ENCODE measurements around the gene SUCLG2.

The SUCLG2 gene

GRCh38 chr3:67357610-67358458, 296.6 kb downstream of the SUCLG2 start:
- Histone ChIP-seq H3K4me1 (ENCODE audit: control insufficient read depth, insufficient read depth, low read length) (no peaks in the 10 kb centered on the region), H3K9me3 (ENCODE audit: control insufficient read depth, low read length) (no peaks in the 10 kb centered on the region), H3K36me3 (ENCODE audit: control insufficient read depth, insufficient read depth, low read length) (no peaks in the 10 kb centered on the region), H3K9ac (ENCODE audit: low read length) (no peak overlapping the region), H3K4me3 (ENCODE audit: low read length) (no peak overlapping the region), H3K27me3 (ENCODE audit: control insufficient read depth, insufficient read depth, low read length) (no peaks in the 10 kb centered on the region)

GRCh38 chr3:67349551-67350174, 304.7 kb downstream of the SUCLG2 start:
- Histone ChIP-seq H3K9ac (ENCODE audit: low read length) (no peak overlapping the region), H3K4me1 (ENCODE audit: control insufficient read depth, insufficient read depth, low read length) (no peaks in the 10 kb centered on the region)

GRCh38 chr3:67346081-67346480, 308.3 kb downstream of the SUCLG2 start:
- Histone ChIP-seq H3K4me3 (ENCODE audit: low read length) (no peak overlapping the region), H3K9me3 (ENCODE audit: control insufficient read depth, low read length) (no peaks in the 10 kb centered on the region)

More at GRCh38 chr3:67349551-67350174, 304.7 kb downstream of the SUCLG2 start:
- Histone ChIP-seq H3K4me3 (ENCODE audit: low read length) (no peak overlapping the region), H3K9me3 (ENCODE audit: control insufficient read depth, low read length) (no peaks in the 10 kb centered on the region), H3K36me3 (ENCODE audit: control insufficient read depth, insufficient read depth, low read length) (no peaks in the 10 kb centered on the region), H3K27me3 (ENCODE audit: control insufficient read depth, insufficient read depth, low read length) (no peaks in the 10 kb centered on the region)

GRCh38 chr3:67335813-67336212, 318.6 kb downstream of the SUCLG2 start:
- no peaks in the 10 kb centered on the region for H3K27me3 ChIP-seq (ENCODE audit: control insufficient read depth, insufficient read depth, low read length)
- no peaks in the 10 kb centered on the region for H3K4me1 ChIP-seq (ENCODE audit: control insufficient read depth, insufficient read depth, low read length)
- H3K36me3 ChIP-seq (ENCODE audit: control insufficient read depth, insufficient read depth, low read length): no peaks in the 10 kb centered on the region
- H3K4me3 ChIP-seq (ENCODE audit: low read length): no peak overlapping the region
- H3K9ac ChIP-seq (ENCODE audit: low read length): no peak overlapping the region
- H3K9me3 ChIP-seq (ENCODE audit: control insufficient read depth, low read length): no peaks in the 10 kb centered on the region

More at GRCh38 chr3:67346081-67346480, 308.3 kb downstream of the SUCLG2 start:
- Histone ChIP-seq H3K4me1 (ENCODE audit: control insufficient read depth, insufficient read depth, low read length) (no peaks in the 10 kb centered on the region), H3K9ac (ENCODE audit: low read length) (no peak overlapping the region), H3K27me3 (ENCODE audit: control insufficient read depth, insufficient read depth, low read length) (no peaks in the 10 kb centered on the region), H3K36me3 (ENCODE audit: control insufficient read depth, insufficient read depth, low read length) (no peaks in the 10 kb centered on the region)

- Histone ChIP-seq H3K36me3 (ENCODE audit: control insufficient read depth, insufficient read depth, low read length) (no peaks in the 10 kb centered on the region), H3K9ac (ENCODE audit: low read length) (no peak overlapping the region), H3K9me3 (ENCODE audit: control insufficient read depth, low read length) (no peaks in the 10 kb centered on the region), H3K4me3 (ENCODE audit: low read length) (no peak overlapping the region), H3K27me3 (ENCODE audit: control insufficient read depth, insufficient read depth, low read length) (no peaks in the 10 kb centered on the region), H3K4me1 (ENCODE audit: control insufficient read depth, insufficient read depth, low read length) (no peaks in the 10 kb centered on the region)
Measured at GRCh38 chr3:67334588-67334987, 319.8 kb downstream of the SUCLG2 start.

- Histone ChIP-seq H3K9me3 (ENCODE audit: control insufficient read depth, low read length) (no peaks in the 10 kb centered on the region), H3K4me3 (ENCODE audit: low read length) (no peak overlapping the region), H3K27me3 (ENCODE audit: control insufficient read depth, insufficient read depth, low read length) (no peaks in the 10 kb centered on the region), H3K9ac (ENCODE audit: low read length) (no peak overlapping the region), H3K4me1 (ENCODE audit: control insufficient read depth, insufficient read depth, low read length) (no peaks in the 10 kb centered on the region), H3K36me3 (ENCODE audit: control insufficient read depth, insufficient read depth, low read length) (no peaks in the 10 kb centered on the region)
Measured at GRCh38 chr3:67329358-67329757, 325.1 kb downstream of the SUCLG2 start.

GRCh38 chr3:67327582-67327981, 326.8 kb downstream of the SUCLG2 start:
- H3K4me1 ChIP-seq (ENCODE audit: control insufficient read depth, insufficient read depth, low read length): no peaks in the 10 kb centered on the region
- no peaks in the 10 kb centered on the region for H3K9me3 ChIP-seq (ENCODE audit: control insufficient read depth, low read length)
- H3K36me3 ChIP-seq (ENCODE audit: control insufficient read depth, insufficient read depth, low read length): no peaks in the 10 kb centered on the region
- H3K4me3 ChIP-seq (ENCODE audit: low read length): no peak overlapping the region
- no peak overlapping the region for H3K9ac ChIP-seq (ENCODE audit: low read length)
- no peaks in the 10 kb centered on the region for H3K27me3 ChIP-seq (ENCODE audit: control insufficient read depth, insufficient read depth, low read length)

GRCh38 chr3:67325231-67325630, 329.2 kb downstream of the SUCLG2 start:
- no peaks in the 10 kb centered on the region for H3K27me3 ChIP-seq (ENCODE audit: control insufficient read depth, insufficient read depth, low read length)
- no peaks in the 10 kb centered on the region for H3K9me3 ChIP-seq (ENCODE audit: control insufficient read depth, low read length)

More at GRCh38 chr3:67325231-67325630, 329.2 kb downstream of the SUCLG2 start:
- Histone ChIP-seq H3K4me1 (ENCODE audit: control insufficient read depth, insufficient read depth, low read length) (no peaks in the 10 kb centered on the region), H3K36me3 (ENCODE audit: control insufficient read depth, insufficient read depth, low read length) (no peaks in the 10 kb centered on the region), H3K4me3 (ENCODE audit: low read length) (no peak overlapping the region), H3K9ac (ENCODE audit: low read length) (no peak overlapping the region)

All from mucosa of stomach (tissue), 1 donor.